Testis (tissue), 2 donors: ENCODE measurements around the gene RHBDD1.

ENCODE experiments used
- CTCF ChIP-seq, 3 experiments: fragments of 450-650 bp in 2 of 3; fragments of 200-600 bp in 1 of 3; sonication (generic) in 1 of 3; IDR thresholded peaks; one replicate each; pipeline ENCODE4 v1.5.1; 2016 to 2019; ENCODE audit warnings: antibody characterized with exemption in 3 of 3, mild to moderate bottlenecking in 2 of 3, moderate library complexity in 1 of 3
- POLR2A ChIP-seq: fragments of 450-650 bp; IDR thresholded peaks from one replicate; pipeline ENCODE4 v1.6.1; 2017; ENCODE audit warnings: antibody characterized with exemption, mild to moderate bottlenecking, moderate library complexity

GRCh38 chr2:227007940-227008339 lies 172.1 kb downstream of the RHBDD1 start:
- no peak for TF ChIP-seq CTCF (IDR thresholded peaks at IDR 0.05)
- TF ChIP-seq POLR2A = no peak
